GM21515 (cell line): ENCODE results near the gene TNPO2.
"Not testable (repeated sequence)": the region's sequence is repeated elsewhere in the genome, so short reads cannot be mapped to it uniquely, and the experiment has no call there.

Source experiments
- ATAC-seq: cut with Tn5 transposase; IDR thresholded peaks from one replicate; pipeline ENCODE4 v1.9.1; 2021; ENCODE audit not compliant: unreplicated experiment

The TNPO2 gene

DNA sequence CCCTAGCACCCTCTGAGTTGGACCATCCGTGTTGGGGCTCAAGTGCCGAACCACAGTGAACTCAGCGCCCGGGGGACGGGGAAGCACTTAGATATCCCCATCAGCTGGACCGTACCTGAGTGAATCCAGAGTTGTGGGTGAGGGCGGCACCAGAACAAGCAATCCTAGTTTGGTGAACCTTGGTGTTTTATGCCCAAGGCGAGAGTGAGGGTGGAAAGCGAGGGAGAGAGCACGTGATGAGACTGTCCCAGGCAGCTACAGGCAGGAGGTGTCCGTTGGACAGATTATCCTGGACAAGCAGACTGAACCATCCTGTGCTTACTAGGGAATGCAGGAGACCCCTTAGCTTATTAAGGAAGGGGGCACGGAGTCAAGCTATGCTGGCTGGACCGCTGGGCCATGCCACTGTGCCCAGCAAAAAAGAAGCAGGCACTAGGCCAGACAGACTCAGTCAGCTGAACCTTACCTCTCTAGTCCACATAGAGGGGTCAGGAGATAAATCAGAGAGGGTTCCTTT, 14.2 kb upstream of the TNPO2 start:
- ATAC-seq, result no peak

DNA sequence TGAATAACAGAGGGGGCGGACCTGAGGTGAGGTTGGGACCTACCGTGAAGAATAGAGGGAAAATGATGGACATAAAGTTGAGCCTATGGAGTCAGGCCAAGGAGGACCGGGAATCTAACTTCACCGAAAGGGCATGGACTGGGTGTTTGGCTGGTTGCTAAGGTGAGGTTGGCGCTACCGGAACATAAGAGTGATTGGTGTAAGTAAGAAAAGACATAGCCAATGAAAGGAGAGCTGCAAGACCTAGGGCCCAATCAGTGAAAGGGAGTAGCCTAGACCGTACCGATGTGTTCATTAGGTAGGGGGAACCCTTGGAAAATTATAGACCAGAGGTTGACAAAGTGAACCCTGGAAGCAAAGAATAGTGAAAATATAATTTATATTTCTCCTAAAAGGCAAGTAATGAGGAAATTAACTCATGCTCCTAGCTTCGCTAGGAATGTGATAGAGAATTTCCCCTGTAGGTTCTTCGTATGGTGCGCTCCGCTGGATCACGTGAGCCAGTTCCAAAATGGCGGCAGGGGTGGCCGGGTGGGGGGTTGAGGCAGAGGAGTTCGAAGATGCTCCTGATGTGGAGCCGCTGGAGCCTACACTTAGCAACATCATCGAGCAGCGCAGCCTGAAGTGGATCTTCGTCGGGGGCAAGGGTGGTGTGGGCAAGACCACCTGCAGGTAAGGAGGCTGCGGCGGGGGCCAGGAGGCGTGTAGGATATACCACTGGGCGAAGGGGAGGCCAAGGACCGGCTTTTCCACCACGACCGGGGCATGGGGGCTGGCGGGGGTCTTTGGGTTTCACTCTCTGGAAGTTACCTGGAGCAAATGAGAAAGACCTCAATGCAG, 13.5 kb upstream of the TNPO2 start, which contains the start of gene GET3:
Gene GET3 (plus strand): TSS at position 503 of the 840 bp plus-strand sequence. CDS start 9 bp downstream, at position 512.
- peak; percentile 62 for ATAC-seq

DNA sequence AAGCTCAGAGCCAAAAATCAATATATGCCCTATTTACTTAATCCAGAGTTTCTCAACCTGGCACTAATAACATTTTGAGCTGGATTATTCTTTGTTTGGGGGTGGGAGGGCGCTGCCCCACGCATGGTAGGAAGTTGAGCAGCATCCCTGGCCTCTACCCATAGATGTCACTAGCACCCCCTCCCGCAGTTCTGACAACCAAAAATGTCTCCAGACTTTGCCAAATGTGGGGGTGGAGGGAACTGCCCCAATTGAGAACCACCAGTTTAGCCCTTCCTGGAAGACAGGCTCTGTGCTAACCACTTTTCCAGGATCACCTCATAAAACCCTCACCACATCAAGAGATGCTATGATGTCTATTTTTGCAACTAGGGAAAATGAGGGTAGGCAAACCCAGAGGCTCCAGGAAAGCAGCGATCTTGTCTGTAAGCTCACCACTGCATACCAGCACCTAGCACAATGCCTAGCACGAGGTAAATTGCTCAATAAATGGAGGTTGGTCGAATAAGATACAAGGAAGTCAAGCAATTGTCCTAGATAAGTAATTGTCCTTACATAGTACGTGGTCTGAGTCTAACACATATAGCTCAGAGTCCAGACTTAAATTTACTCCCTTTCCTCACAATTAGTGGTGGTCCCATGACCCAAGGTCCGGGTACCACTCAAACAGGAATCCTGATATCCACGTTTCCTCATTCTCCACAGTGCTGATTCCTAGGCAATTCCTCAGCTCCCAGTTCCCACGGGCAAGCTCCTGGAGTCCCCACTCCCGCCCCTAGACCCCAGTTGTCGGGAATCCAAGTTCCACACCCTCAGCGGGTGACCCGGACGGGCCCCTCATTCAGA, 9.9 kb upstream of the TNPO2 start:
- ATAC-seq, result no peak

GRCh38 chr19:12731337-12731736, 7.6 kb upstream of the TNPO2 start:
- ATAC-seq, result no peak

DNA sequence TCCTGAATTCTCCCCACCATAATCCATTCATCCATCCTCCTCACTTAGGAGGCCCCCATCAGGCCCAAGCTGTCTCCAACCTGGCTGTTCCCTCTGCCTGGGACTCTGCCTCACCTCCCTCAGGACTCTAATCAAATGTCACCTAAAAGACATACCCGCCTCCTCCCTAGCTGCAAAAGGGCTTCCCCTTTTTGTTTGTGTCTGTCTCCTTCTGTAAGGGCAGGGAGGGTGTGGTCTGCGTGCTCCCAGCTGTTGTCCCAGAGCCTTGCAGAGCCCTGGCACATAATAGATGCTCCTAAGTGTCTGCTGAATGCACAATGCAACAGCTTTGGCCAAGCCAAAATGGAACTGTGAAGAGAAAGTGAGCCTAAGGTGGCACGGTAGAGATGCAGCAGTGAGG, 6.3 kb upstream of the TNPO2 start:
- ATAC-seq, result no peak

DNA sequence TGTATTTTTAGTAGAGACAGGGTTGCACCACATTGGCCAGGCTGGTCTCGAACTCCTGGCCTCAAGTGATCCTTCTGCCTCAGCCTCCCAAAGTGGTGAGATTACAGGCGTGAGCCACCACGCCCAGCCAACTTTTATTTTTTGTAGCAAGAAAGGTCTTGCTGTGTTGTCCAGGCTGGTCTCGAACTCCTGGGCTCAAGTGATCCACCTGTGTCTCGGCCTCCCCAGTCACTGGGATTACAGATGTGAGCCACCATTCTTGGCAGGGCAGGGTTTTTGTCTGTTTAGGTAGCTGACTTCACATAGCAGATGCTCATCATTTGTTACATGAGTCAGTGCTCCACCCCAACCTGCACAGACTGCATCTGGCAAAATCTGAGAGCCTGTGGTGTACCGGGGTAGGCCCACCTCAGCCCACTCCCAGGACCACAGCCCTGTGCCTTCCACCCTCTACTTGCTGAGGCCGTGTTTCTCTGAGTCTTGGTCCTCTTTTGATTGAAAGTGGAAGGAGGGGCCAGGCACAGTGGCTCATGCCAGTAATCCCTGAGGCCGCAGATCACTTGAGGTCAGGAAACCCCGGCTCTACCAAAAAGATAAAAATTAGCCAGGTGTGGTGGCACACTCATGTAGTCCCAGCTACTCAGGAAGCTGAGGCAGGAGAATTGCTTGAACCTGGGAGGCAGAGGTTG, 4.2 kb upstream of the TNPO2 start:
- no peak for ATAC-seq

DNA sequence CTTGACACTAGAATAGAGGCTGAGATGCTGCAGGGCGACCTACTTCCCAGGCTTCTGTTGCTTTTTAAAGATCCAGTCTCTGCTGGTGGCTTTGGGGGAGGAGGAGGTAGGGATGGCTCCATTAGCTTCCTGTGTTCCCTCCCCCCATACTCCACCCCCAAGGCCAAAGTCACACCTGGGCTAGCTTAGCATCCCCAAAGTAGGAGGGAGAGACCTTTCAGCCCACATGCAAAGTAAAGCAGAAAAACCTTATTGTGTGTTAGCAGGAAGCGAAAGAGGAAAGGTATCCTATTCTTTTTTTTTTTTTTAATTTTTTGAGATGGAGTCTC, 3.2 kb upstream of the TNPO2 start:
- ATAC-seq, result no peak

DNA sequence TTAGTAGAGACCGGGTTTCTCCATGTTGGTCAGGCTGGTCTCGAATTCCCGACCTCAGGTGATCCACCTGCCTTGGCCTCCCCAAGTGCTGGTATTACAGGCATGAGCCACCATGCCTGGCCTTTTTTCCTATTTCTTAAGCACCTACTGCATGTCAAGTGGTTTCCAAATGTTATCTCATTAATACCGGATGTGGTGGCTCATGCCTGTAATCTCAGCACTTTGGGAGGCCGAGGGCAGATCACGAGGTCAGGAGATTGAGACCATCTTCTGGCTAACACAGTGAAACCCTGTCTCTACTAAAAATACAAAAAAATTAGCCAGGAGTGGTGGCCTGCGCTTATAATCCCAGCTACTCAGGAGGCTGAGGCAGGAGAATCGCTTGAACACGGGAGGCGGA, 1.9 kb upstream of the TNPO2 start:
- ATAC-seq, result not testable (repeated sequence)

DNA sequence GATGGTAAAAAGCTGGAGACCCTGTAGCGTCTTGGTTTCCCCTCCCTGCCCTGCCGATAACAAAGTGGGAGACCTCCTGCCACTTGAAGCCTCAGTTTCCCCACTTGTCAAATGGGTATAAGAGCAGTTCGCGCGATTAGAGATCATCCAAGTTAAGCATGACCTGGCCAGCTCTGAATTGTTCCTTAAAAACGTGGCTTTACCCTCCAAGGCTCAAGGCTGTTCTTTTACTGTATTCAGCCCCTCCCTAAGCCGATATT, 421 bp downstream of the TNPO2 start:
- no peak for ATAC-seq

DNA sequence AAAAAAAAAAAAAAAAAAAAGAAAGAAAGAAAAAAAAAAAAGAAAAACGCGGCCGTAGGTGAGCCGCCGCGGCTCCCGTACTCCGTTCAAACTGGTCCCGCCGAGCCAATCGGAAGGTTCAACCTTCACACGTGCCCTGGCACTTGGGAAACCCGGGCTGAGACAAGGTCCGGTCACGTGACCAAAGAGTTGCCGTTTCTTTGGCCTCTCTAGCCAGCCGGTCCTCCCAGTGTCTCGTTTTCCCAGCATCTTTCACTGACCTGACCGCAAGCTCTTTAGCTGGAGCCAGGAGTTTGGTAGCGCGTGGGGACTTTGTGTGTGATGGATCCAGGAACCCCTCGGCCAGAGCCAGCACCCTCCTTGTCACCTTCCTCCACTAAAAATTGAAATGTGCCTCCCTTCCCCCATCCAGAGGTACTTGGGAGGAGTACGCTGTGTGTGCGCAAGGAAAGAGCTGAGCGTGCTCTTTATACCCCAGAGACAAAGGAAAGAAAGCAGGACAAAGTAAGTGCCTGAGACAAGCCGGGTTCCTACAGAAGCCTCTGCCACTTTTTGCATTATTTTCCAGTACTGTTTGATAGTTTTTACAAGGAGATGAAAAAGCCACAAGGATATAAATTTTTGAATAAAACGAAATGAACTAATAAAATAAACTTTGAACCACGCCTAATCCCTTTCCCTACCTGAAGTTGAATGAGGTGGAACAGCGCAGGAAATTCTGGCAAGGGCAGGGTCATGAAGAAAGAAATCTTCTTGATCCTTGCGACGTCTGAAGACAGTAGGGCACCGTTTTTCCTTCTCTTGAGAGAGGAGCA, 959 bp downstream of the TNPO2 start:
- peak; percentile 69 for ATAC-seq

DNA sequence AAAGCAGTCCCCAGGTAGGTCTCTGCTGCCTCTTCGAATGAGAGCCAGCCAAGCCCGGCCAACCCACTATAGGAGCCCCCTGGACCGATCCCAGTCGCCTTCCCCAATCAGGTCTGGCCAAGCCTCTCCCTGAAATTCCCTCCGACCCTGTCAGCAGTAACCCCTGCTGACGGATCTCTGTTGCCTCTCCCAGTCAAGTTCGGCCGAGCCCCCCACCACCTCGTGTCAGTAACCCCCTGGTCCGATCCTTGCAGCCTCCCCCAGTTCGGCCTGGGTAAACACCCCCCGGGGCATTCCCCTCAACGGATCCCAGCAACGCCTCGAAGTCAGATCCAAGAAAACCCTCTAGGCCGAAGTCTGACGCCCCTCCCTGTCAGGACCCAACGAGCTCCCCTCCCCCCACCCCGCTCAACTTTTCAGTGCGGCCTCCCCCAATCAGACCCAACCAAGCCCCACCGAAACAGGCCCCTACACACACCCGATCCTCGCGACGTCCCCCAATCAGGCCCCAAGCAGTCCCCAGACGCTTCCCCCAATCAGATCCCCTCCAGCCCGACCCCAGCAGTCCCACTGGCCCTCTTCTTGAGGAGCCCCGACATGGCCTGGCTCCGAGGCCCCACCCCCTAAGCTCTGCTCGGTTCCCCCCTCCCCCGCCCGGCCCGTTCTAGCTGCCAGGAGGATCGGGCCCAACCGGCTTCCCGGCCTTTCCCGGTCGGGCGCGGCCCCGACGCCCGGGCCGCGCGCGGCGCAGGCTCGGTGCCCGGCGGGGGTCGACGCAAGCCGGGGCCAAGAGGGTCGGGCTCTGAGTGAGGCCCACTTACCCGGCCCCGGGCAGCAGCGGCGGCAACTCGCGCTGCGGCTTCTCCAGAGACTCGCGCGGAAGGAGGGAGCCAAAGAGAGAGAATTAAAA, 1.8 kb downstream of the TNPO2 start:
- peak; percentile 29 for ATAC-seq

- ATAC-seq, result no peak
Observed at GRCh38 chr19:12720851-12721655, 2.7 kb downstream of the TNPO2 start.

DNA sequence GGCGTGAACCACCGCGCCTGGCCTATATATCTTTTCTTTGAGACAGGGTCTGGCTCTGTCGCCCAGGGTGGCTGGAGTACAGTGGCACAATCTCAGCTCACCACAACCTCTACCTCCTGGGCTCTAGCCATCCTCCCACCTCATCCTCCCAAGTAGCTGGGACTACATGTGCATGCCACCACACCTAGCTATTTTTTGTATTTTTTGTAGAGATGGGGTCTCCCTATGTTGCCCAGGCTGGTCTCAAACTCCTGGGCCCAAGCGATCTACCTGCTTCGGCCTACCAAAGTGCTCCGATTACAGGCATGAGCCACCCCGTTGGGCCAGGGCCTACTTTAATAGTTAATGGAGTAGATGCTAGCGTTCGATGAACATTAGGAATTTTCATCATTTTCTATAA, 3.4 kb downstream of the TNPO2 start:
- ATAC-seq, result no peak

DNA sequence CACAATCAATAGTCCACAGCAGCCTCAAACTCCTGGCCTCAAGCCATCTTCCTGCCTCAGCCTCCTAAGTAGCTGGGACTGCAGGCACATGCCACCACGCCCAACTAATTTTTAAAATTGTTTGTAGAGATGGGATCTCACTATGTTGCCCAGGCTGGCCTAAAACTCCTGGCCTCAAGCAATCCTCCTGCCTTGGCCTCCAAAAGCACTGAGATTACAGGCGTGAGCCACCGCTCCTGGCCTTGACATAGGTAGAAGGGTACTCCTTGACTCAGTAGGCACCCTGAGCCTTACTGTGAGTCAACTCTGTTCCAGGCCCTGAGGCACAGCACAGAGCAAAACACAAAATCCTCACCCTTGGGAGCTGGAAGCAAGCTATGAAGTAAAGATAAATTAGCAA, 7.8 kb downstream of the TNPO2 start:
- no peak for ATAC-seq

DNA sequence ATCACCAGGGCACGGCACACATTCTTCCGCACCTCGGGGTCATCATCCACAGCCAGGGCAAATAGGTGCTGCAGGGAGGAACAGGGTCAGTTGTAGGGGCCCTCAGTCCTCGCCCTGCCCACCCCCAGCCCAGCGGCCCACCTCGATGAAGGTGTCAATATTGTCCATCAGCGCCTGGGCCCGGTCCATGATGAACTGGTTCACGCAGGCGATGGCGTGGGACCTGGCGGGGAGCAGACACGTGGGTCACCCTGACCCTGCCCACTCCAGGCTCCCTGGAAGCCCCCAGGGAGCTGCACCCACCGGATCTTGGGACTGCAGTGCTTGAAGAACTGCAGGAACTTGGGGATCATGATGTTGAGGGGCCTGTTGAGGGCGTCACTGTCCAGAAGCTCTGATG, 8.6 kb downstream of the TNPO2 start:
- ATAC-seq, result no peak

- not testable (repeated sequence) for ATAC-seq
Observed at GRCh38 chr19:12713304-12713703, 10.4 kb downstream of the TNPO2 start.

DNA sequence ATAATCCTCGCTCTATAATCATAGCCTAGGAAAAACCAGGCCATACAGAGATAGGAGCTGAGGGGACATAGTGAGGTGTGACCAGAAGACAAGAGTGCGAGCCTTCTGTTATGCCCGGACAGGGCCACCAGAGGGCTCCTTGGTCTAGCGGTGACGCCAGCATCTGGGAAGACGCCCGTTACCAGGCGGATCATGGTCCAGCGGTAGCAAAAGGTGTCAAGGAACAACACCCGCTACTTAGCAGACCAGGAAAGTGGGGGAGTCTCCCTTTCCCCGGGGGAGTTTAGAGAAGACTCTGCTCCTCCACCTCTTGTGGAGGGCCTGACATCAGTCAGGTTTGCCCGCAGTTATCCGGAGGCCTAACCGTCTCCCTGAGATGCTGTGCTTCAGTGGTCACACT, 11.7 kb downstream of the TNPO2 start:
- ATAC-seq, result not testable (repeated sequence)

- no peak for ATAC-seq
Observed at GRCh38 chr19:12711187-12711586, 12.5 kb downstream of the TNPO2 start.

GRCh38 chr19:12708641-12709040, 15.1 kb downstream of the TNPO2 start:
- ATAC-seq, result no peak
